Suprapubic skin (tissue), 3 donors: ENCODE results near the gene NFIA.

Source experiments
- CTCF ChIP-seq, 2 donors: fragments of 200-600 bp in 1 of 2; fragments of 450-650 bp in 1 of 2; sonication (generic) in 1 of 2; IDR thresholded peaks; one replicate each; pipeline ENCODE4 v1.5.1; 2016 to 2019; ENCODE audit warnings: antibody characterized with exemption in 2 of 2, mild to moderate bottlenecking in 1 of 2, moderate library complexity in 1 of 2
- POLR2AphosphoS5 ChIP-seq, 3 donors: sonication (generic); formaldehyde crosslinking; IDR thresholded peaks; one replicate each; pipeline ENCODE4 v1.6.1; 2017; ENCODE audit warnings: antibody characterized with exemption in 3 of 3

- TF ChIP-seq CTCF (IDR thresholded peaks at IDR 0.05) (no peak), POLR2AphosphoS5 (IDR thresholded peaks at IDR 0.05) (no peak)
Measured at GRCh38 chr1:61404597-61405376, 322.4 kb downstream of the NFIA start.
